HCT116 (cell line): Measurements from ENCODE around the gene TSPOAP1. TPM values are rescaled to one million over a fixed set of nuclear protein-coding genes. Genes with fewer than 3 reads are reported as not detected.

Experiments used
- ATAC-seq: fragments of 200-7000 bp; cut with Tn5 transposase; 2 replicates; pipeline ENCODE4 v1.9.1; 2020; ENCODE audit warnings: mild to moderate bottlenecking, moderate library complexity
- BruUV-seq: library from RNA; stranded (reverse); fragments of 400-500 nt; replicated peaks from 2 replicates; lab custom pipeline; 2021; lab: Mats Ljungman, UMichigan
- CTCF ChIA-PET: fragments of 300-600 bp; sonication (Branson Sonifier 250); formaldehyde crosslinking; loops from one replicate; lab custom pipeline; 2021; ENCODE audit warnings: antibody characterized with exemption; lab: Charles Lee
- POLR2A ChIA-PET: fragments of 300-600, 350-600 bp; sonication (Branson Sonifier 250); formaldehyde crosslinking; loops from one replicate; lab custom pipeline; 2021; ENCODE audit warnings: antibody characterized with exemption; lab: Charles Lee
- RAD21 ChIA-PET, 2 experiments: fragments of 300-600 bp; sonication (Branson Sonifier 250); formaldehyde crosslinking; loops; one replicate each; lab custom pipeline; 2023; ENCODE audit warnings: low total read pairs in 2 of 2; ENCODE audit not compliant: uncharacterized antibody in 2 of 2, unreplicated experiment in 2 of 2, low non-redundant PET in 1 of 2; lab: Charles Lee
- DNase-seq: peaks from one replicate; pipeline ENCODE4 v3.0.0-alpha.2; 2010; ENCODE audit warnings: low read depth, low spot score
- H2AFZ ChIP-seq: fragments of 200-600 bp; shearing (Covaris generic), sonication (generic); 2 replicates; pipeline ENCODE4 v1.6.1; 2017; ENCODE audit warnings: low read depth, mixed run types, mixed read lengths, antibody characterized with exemption, low read length; ENCODE audit not compliant: poor library complexity, severe bottlenecking
- H3K27ac ChIP-seq: 2 replicates; pipeline ENCODE4 v1.5.1; 2012; ENCODE audit warnings: low read depth, low read length
- H3K27me3 ChIP-seq: fragments of 200-600 bp; sonication (generic); 2 replicates; pipeline ENCODE4 v1.6.1; 2016; ENCODE audit warnings: mixed run types, low read length, mixed read lengths; ENCODE audit not compliant: insufficient read depth
- H3K36me3 ChIP-seq, 2 experiments: fragments of 200-500 bp in 1 of 2; fragments of 200-600 bp in 1 of 2; sonication (Bioruptor generic) in 1 of 2; sonication (generic) in 1 of 2; 2 replicates each; pipeline versions ENCODE4 v1.5.1 to v1.6.1; 2014 to 2016; ENCODE audit warnings: low read length in 2 of 2, inconsistent platforms in 1 of 2, mixed read lengths in 1 of 2, mixed run types in 1 of 2; ENCODE audit not compliant: insufficient read depth in 2 of 2, control insufficient read depth in 1 of 2
- H3K4me1 ChIP-seq, 2 experiments: fragments of 200-600 bp in 1 of 2; sonication (generic) in 1 of 2; 2 replicates each; pipeline versions ENCODE4 v1.5.1 to v1.6.1; 2012 to 2017; ENCODE audit warnings: low read length in 2 of 2, inconsistent platforms in 1 of 2, mild to moderate bottlenecking in 1 of 2, mixed read lengths in 1 of 2, mixed run types in 1 of 2, moderate library complexity in 1 of 2; ENCODE audit not compliant: insufficient read depth in 2 of 2, control insufficient read depth in 1 of 2
- H3K4me2 ChIP-seq: fragments of 200-600 bp; sonication (generic); 2 replicates; pipeline ENCODE4 v1.6.1; 2017; ENCODE audit warnings: mixed run types, low read length, mixed read lengths
- H3K4me3 ChIP-seq, 2 experiments: fragments of 200-600 bp in 1 of 2; sonication (generic) in 1 of 2; replicated peaks in 1 of 2; 2 replicates each; pipeline ENCODE4 v1.5.1; 2011 to 2016; ENCODE audit warnings: low read length in 2 of 2, control low read depth in 1 of 2, low read depth in 1 of 2, mild to moderate bottlenecking in 1 of 2, mixed read lengths in 1 of 2, mixed run types in 1 of 2
- H3K79me2 ChIP-seq: fragments of 200-600 bp; sonication (generic); 2 replicates; pipeline ENCODE4 v1.6.1; 2017; ENCODE audit warnings: mild to moderate bottlenecking, mixed run types, low read length, moderate library complexity, mixed read lengths; ENCODE audit not compliant: insufficient read depth
- H3K9ac ChIP-seq: fragments of 200-600 bp; sonication (generic); 2 replicates; pipeline ENCODE4 v1.6.1; 2016; ENCODE audit warnings: low read length, mixed read lengths
- H3K9me2 ChIP-seq: fragments of 200-600 bp; sonication (generic), shearing (Covaris generic); 2 replicates; pipeline ENCODE4 v1.6.1; 2017; ENCODE audit warnings: mixed run types, mild to moderate bottlenecking, moderate library complexity; ENCODE audit not compliant: insufficient read depth
- H3K9me3 ChIP-seq, 2 experiments: fragments of 200-500 bp in 1 of 2; fragments of 200-600 bp in 1 of 2; sonication (Bioruptor generic) in 1 of 2; sonication (generic) in 1 of 2; 2 replicates each; pipeline ENCODE4 v1.6.1; 2014 to 2017; ENCODE audit warnings: low read length in 2 of 2, mixed read lengths in 2 of 2, inconsistent platforms in 1 of 2, low read depth in 1 of 2, mild to moderate bottlenecking in 1 of 2, mixed run types in 1 of 2, moderate library complexity in 1 of 2; ENCODE audit not compliant: control insufficient read depth in 1 of 2, insufficient read depth in 1 of 2
- H4K20me1 ChIP-seq: fragments of 200-600 bp; sonication (generic), shearing (Covaris generic); 2 replicates; pipeline ENCODE4 v1.6.1; 2017; ENCODE audit warnings: mixed run types, mild to moderate bottlenecking, moderate library complexity; ENCODE audit not compliant: insufficient read depth
- EGR1 ChIP-seq: IDR thresholded peaks from 2 replicates; pipeline ENCODE4 v1.6.1; 2012; ENCODE audit warnings: low read depth
- JUND ChIP-seq: IDR thresholded peaks from 2 replicates; pipeline ENCODE4 v1.6.1; 2012
- YY1 ChIP-seq: IDR thresholded peaks from 2 replicates; pipeline ENCODE4 v1.6.1; 2011; ENCODE audit warnings: low read length, low read depth, moderate library complexity, mild to moderate bottlenecking; ENCODE audit not compliant: insufficient replicate concordance; ENCODE audit errors: extremely low read depth
- ZNF274 ChIP-seq: fragments of 200-500 bp; sonication (Bioruptor generic); IDR thresholded peaks from 2 replicates; pipeline ENCODE4 v1.6.1; 2014; ENCODE audit warnings: mild to moderate bottlenecking, low read depth, low read length, inconsistent platforms
- intact Hi-C: fragments of 100-400 bp; cut with micrococcal nuclease; formaldehyde crosslinking; loops from 2 replicates; pipeline ENCODE4 v1.10.0; 2022
- total RNA-seq: library from RNA; stranded (reverse); gene quantifications from one replicate; pipeline ENCODE4 v1.2.1, GENCODE V29; 2021; ENCODE audit not compliant: unreplicated experiment
- TF ChIP-seq, protein P1 (sequence below): IDR thresholded peaks from 2 replicates; pipeline ENCODE4 v1.6.1; 2012
- TF ChIP-seq, protein P2 (sequence below): IDR thresholded peaks from 2 replicates; pipeline ENCODE4 v1.6.1; 2012; ENCODE audit warnings: low read depth
- TF ChIP-seq, protein P3 (sequence below): IDR thresholded peaks from 2 replicates; pipeline ENCODE4 v1.6.1; 2012

Gene TSPOAP1
- total RNA-seq, 1 experiment from 2014 or later: 0.27 TPM

DNA sequence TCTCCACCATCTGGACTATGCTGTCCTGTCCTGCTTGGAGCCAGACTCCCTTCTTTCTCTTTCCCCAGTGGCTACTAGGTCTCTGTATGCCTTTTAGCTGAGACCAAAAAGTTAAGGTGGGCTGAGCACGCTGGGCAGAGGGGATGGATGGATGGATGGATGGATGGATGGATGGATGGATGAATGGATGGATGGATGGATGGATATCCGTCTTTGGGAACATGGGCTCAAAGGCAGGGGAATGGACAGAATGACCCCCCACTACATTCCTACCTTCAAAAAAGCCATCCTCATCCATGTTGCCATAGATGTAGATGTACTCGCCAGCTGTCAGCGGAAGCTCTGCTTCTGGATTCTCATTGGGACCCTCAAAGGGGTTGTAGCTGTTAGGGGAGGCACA lies 12.8 kb downstream of the TSPOAP1 start:
- ATAC-seq: no peak
- Histone ChIP-seq H2AFZ (no peak overlapping the region), H3K9me3 (no peaks in the 10 kb centered on the region), H4K20me1 (no peaks in the 10 kb centered on the region)
- POLR2A ChIA-PET: interaction anchor here (1.4 kb wide), 1 partner anchor 315 kb away, joined by 3 read pairs; no protein-coding TSS in a partner anchor
- CTCF ChIA-PET: interaction anchor here (1.3 to 7.6 kb wide), 2 partner anchors 36 to 132 kb away, joined by 4 to 124 read pairs; partner anchors contain the start of gene SUPT4H1
- BruUV-seq: no TSS peak
- TF ChIP-seq, protein P1, sequence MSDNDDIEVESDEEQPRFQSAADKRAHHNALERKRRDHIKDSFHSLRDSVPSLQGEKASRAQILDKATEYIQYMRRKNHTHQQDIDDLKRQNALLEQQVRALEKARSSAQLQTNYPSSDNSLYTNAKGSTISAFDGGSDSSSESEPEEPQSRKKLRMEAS: no peak
- TF ChIP-seq YY1 (no peak), JUND (no peak), EGR1 (no peak), ZNF274 (no peak)
- TF ChIP-seq, protein P2, sequence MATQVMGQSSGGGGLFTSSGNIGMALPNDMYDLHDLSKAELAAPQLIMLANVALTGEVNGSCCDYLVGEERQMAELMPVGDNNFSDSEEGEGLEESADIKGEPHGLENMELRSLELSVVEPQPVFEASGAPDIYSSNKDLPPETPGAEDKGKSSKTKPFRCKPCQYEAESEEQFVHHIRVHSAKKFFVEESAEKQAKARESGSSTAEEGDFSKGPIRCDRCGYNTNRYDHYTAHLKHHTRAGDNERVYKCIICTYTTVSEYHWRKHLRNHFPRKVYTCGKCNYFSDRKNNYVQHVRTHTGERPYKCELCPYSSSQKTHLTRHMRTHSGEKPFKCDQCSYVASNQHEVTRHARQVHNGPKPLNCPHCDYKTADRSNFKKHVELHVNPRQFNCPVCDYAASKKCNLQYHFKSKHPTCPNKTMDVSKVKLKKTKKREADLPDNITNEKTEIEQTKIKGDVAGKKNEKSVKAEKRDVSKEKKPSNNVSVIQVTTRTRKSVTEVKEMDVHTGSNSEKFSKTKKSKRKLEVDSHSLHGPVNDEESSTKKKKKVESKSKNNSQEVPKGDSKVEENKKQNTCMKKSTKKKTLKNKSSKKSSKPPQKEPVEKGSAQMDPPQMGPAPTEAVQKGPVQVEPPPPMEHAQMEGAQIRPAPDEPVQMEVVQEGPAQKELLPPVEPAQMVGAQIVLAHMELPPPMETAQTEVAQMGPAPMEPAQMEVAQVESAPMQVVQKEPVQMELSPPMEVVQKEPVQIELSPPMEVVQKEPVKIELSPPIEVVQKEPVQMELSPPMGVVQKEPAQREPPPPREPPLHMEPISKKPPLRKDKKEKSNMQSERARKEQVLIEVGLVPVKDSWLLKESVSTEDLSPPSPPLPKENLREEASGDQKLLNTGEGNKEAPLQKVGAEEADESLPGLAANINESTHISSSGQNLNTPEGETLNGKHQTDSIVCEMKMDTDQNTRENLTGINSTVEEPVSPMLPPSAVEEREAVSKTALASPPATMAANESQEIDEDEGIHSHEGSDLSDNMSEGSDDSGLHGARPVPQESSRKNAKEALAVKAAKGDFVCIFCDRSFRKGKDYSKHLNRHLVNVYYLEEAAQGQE: no peak
- TF ChIP-seq, protein P3, sequence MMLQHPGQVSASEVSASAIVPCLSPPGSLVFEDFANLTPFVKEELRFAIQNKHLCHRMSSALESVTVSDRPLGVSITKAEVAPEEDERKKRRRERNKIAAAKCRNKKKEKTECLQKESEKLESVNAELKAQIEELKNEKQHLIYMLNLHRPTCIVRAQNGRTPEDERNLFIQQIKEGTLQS: no peak
- TF ChIP-seq, all 23 proteins: peak for 0
- H3K4me1 ChIP-seq: peaks cover 8 to 13% of the 10 kb centered on the region in 2 experiments; a peak in 3 of 4 replicates
- no peaks in the 10 kb centered on the region for H3K27me3 ChIP-seq
- H3K9me2 ChIP-seq: no peaks in the 10 kb centered on the region
- RAD21 ChIA-PET: no interaction called here
- no peak overlapping the region for H3K4me3 ChIP-seq
- H3K9ac ChIP-seq: no peak overlapping the region
- no peaks in the 10 kb centered on the region for H3K79me2 ChIP-seq
- DNase-seq: no peak
- no peaks in the 10 kb centered on the region for H3K36me3 ChIP-seq
- no peak overlapping the region for H3K27ac ChIP-seq
- peak overlapping the region; percentile 31 for H3K4me2 ChIP-seq
- intact Hi-C loops: loop anchor here (5.0 to 10.0 kb wide), 2 partner anchors 202 to 689 kb away; no protein-coding TSS in a partner anchor
